ACC112 (cell line): ENCODE measurements around the gene ECHDC3.
"Not testable (repeated sequence)": the region's sequence is repeated elsewhere in the genome, so short reads cannot be mapped to it uniquely, and the experiment has no call there.

Experiments
- H2AFZ ChIP-seq: fragments of 200-600 bp; sonication (generic); one replicate; pipeline ENCODE4 v1.6.0; 2017; ENCODE audit warnings: antibody characterized with exemption, low read length; ENCODE audit not compliant: unreplicated experiment
- H3K27ac ChIP-seq: fragments of 200-600 bp; sonication (generic); 2 replicates; pipeline ENCODE4 v1.5.1; 2014; ENCODE audit warnings: low read depth, mild to moderate bottlenecking, antibody characterized with exemption, low read length, moderate library complexity
- H3K27me3 ChIP-seq: fragments of 200-600 bp; sonication (generic); 2 replicates; pipeline ENCODE4 v1.6.1; 2014; ENCODE audit warnings: mild to moderate bottlenecking, antibody characterized with exemption, low read length, moderate library complexity, mixed read lengths; ENCODE audit not compliant: insufficient read depth
- H3K36me3 ChIP-seq: fragments of 200-600 bp; sonication (generic); 2 replicates; pipeline ENCODE4 v1.6.1; 2016; ENCODE audit warnings: mild to moderate bottlenecking, antibody characterized with exemption, low read length, moderate library complexity, mixed read lengths; ENCODE audit not compliant: insufficient read depth
- H3K4me1 ChIP-seq: fragments of 200-600 bp; sonication (generic); one replicate; pipeline ENCODE4 v1.6.1; 2016; ENCODE audit warnings: low read length, mixed read lengths; ENCODE audit not compliant: insufficient read depth, unreplicated experiment, control insufficient read depth
- H3K4me3 ChIP-seq: fragments of 200-600 bp; sonication (generic); 2 replicates; pipeline ENCODE4 v1.5.1; 2014; ENCODE audit warnings: mild to moderate bottlenecking, low read depth, low read length
- H3K79me2 ChIP-seq: fragments of 200-600 bp; sonication (generic); one replicate; pipeline ENCODE4 v1.6.0; 2016; ENCODE audit warnings: low read length; ENCODE audit not compliant: control insufficient read depth, unreplicated experiment, insufficient read depth

ECHDC3 gene

DNA sequence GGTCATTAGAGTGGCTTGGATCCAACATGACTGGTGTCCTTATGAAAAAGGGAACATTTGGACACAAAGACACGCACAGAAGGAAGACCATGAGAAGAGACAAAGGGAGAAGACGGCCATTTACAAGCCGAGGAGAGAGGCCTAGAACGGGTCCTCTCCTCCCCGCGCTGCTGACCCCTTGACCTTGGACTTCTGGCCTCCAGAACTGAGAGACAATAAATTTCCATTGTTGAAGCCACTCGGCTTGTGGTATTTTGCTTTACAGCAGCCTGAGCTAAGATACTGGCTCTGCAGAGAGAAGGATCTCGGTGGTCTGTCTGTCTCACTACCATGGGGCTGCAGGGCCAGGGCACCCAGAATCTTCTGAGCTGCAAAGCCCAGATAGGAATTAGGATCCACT is 38.1 kb upstream of the ECHDC3 start:
- no peak overlapping the region for H2AFZ ChIP-seq

DNA sequence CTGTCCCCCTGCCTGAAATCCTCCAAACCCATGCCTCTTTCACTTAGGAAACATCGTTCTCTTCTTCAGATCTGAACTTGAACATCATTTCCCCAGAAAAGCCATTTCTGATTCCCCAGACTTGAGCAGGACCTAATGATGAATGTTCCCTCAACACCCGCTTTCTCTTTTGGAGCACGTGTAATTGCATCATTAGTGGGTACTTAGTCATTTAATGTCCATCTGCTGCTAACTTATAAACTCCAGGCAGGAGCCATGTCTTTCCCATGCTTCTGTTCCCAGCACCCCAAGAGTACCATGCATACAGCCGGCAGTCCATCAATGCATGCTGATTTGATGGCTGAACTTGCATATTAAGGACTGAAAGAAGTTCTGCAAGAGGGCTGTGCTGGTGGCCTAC is 36.5 kb upstream of the ECHDC3 start:
- Histone ChIP-seq H3K4me1 (no peaks in the 10 kb centered on the region), H3K27ac (no peak overlapping the region), H2AFZ (no peak overlapping the region), H3K36me3 (no peaks in the 10 kb centered on the region), H3K4me3 (no peak overlapping the region), H3K27me3 (peaks cover 4% of the 10 kb centered on the region; the same call in 1 of the 2 replicates), H3K79me2 (no peaks in the 10 kb centered on the region)

More for the DNA sequence above, 38.1 kb upstream of the ECHDC3 start:
- Histone ChIP-seq H3K36me3 (no peaks in the 10 kb centered on the region), H3K4me1 (no peaks in the 10 kb centered on the region), H3K27me3 (peaks cover 4% of the 10 kb centered on the region; the same call in 1 of the 2 replicates), H3K79me2 (no peaks in the 10 kb centered on the region), H3K4me3 (no peak overlapping the region), H3K27ac (no peak overlapping the region)

DNA sequence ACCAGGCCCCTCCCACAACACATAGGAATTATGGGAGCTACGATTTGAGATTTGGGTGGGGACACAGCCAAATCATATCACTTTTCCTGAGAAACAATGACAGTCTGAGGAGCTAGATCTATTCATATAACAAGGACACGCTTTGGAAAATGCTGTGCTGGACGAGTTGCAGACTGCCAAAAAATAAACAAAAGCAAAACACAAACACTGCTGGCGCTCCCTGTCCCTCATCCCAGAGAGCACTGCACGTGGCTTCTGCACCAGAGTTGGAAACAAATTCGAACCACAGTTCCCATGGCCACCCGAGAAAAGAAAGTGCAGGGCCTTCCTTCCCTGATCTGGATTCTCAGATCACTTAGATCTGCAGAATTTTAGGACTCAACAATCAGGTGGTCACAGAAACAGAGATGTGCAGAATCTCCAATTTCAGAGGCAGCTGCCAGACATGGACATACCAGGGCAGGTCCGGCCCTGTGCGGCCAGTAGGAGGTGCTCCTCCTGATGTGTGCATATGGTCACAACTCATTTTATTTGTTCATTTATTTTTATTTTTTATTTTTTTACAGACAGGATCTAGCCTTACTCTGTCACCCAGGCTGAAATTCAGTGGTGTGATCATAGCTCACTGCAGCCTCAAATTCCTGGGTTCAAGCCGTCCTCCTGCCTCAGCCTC is 35.2 kb upstream of the ECHDC3 start:
- no peaks in the 10 kb centered on the region for H3K79me2 ChIP-seq
- H3K4me1 ChIP-seq, result no peaks in the 10 kb centered on the region
- no peak overlapping the region for H3K27ac ChIP-seq
- H3K36me3 ChIP-seq, result no peaks in the 10 kb centered on the region
- peaks cover 4% of the 10 kb centered on the region; the same call in 1 of the 2 replicates for H3K27me3 ChIP-seq
- no peak overlapping the region for H3K4me3 ChIP-seq
- no peak overlapping the region for H2AFZ ChIP-seq

DNA sequence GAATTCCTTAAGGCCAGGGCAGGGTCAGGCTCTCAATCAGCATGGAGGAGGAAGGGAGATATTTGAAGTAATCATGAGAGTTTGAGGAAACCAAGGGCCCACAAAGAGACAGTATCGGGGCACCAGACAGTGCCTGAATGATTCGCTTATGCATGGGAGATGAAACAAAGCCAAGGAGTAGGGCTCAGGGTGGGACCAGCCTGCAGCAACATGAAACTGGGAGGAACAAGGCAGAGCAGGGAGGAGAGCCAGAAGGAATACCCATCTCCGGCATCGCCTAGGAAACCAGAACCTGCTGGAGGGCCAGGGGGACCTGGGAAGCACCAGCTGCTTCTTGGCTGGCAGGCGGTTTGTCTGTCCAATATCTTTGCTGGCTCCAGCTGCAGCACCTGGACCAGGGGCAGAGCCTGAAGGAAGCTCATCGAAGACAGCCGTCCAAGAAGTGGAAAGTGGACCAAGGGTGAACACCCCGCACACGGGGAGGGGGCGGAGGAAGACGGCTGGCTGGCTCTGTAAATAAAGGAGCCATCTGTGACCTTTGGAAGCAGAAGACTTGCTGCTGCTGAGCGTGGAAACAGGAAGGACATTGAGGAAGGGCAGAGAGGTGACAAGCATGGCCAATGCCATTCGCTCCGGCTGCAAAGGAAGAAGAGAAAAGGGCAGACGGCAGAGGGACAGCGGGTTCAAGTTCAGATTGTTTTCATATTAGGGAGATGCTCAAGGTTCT is 34.4 kb upstream of the ECHDC3 start:
- H3K79me2 ChIP-seq, result no peaks in the 10 kb centered on the region
- H2AFZ ChIP-seq, result no peak overlapping the region
- H3K4me3 ChIP-seq, result no peak overlapping the region
- no peak overlapping the region for H3K27ac ChIP-seq
- no peaks in the 10 kb centered on the region for H3K4me1 ChIP-seq
- no peaks in the 10 kb centered on the region for H3K36me3 ChIP-seq
- peaks cover 8% of the 10 kb centered on the region; the same call in 1 of the 2 replicates for H3K27me3 ChIP-seq

DNA sequence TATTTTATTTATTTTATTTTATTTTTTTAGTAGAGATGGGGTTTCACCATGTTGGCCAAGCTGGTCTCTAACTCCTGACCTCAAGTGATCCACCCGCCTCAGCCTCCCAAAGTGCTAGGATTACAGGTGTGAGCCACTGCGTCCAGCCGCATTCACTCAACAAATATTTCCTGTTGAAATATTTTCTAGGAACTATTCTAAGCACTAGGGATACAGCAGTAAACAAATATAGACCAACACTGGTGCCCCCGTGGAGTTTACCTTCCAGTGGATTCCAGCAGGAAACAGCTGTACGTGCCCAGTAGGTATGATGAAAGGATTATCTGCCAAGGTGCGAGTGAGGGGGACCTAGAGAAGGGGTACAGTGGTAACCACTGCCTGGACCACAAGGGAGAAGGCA is 33.4 kb upstream of the ECHDC3 start:
- not testable (repeated sequence) for H3K27ac ChIP-seq, H2AFZ ChIP-seq, H3K79me2 ChIP-seq, H3K36me3 ChIP-seq, H3K4me3 ChIP-seq, H3K4me1 ChIP-seq
- peaks cover 12% of the 10 kb centered on the region; the same call in 1 of the 2 replicates for H3K27me3 ChIP-seq

DNA sequence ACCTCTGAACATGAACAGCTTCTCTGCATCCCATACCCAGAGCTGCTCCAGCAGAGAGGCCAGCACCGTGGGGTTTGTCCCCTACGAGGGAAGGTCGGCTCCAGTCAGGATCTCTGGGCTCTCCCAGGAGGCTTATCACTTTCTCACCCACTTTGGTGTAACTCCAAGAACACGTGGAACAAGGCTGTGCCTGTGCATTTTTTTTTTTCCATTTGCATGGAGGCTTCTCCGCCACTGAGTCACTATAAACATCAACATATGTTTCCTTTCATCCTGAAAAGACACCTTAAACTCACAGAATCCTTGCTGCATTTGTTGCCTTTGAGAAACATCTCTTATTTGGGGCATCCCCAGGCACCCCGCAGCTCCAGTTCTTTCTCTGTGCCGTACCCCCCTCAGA is 29.4 kb upstream of the ECHDC3 start:
- peaks cover 20% of the 10 kb centered on the region; the same call in 1 of the 2 replicates for H3K27me3 ChIP-seq
- no peak overlapping the region for H2AFZ ChIP-seq
- no peak overlapping the region for H3K27ac ChIP-seq
- no peak overlapping the region for H3K4me3 ChIP-seq
- no peaks in the 10 kb centered on the region for H3K79me2 ChIP-seq
- H3K4me1 ChIP-seq, result no peaks in the 10 kb centered on the region
- H3K36me3 ChIP-seq, result no peaks in the 10 kb centered on the region

DNA sequence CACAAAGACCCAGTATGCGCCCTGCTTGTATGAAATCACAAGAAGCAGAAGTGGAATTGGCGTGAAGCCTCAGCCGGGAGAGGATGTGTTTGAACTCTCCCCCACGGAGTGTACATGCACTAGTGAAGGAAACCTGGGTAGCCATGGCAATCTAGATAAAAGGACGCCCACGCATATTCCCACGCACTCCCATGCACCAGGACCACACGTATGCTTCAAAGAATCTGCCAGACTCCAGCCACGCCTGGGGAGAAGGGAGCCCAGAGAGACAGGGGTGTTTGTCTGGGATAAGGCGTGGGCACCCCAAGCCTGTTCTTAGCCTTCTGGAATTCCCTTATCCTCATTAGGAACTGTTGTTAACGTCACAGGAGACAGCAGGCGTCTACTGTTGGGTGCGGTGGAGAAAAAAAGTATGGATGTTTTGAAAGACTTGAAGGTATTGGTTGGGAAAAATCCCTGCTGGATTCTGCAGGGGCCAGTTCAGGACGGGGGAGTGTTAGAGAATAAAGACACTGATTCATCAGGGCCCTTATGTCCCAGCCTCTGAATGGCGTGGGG is 28.9 kb upstream of the ECHDC3 start:
- H2AFZ ChIP-seq, result no peak overlapping the region
- no peak overlapping the region for H3K27ac ChIP-seq
- no peaks in the 10 kb centered on the region for H3K4me1 ChIP-seq
- peaks cover 18% of the 10 kb centered on the region; the same call in 1 of the 2 replicates for H3K27me3 ChIP-seq
- no peaks in the 10 kb centered on the region for H3K79me2 ChIP-seq
- H3K36me3 ChIP-seq, result no peaks in the 10 kb centered on the region
- no peak overlapping the region for H3K4me3 ChIP-seq

DNA sequence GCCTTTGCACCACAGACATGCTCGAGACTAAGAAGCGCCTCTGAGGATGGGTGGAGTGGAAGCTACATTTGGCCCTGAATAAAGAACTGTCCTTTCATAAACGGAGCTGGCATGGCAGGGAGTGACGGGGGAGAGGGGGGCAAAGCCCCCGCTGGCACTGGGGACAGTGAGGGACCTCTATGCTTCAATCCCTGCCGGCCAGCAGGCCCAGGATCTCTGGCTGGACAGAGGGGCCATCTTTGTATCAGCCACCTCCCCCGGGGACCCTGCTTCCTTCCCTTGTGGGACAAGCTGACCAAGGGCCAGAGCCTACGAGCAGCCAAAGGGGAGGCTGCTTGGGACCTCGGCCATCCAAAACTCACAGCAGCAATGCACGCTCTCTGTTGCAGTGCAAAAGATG is 28.2 kb upstream of the ECHDC3 start:
- H3K79me2 ChIP-seq, result no peaks in the 10 kb centered on the region
- no peak overlapping the region for H3K4me3 ChIP-seq
- H3K36me3 ChIP-seq, result no peaks in the 10 kb centered on the region
- no peak overlapping the region for H2AFZ ChIP-seq
- no peak overlapping the region for H3K27ac ChIP-seq
- H3K4me1 ChIP-seq, result no peaks in the 10 kb centered on the region
- H3K27me3 ChIP-seq, result peaks cover 18% of the 10 kb centered on the region; the same call in 1 of the 2 replicates

DNA sequence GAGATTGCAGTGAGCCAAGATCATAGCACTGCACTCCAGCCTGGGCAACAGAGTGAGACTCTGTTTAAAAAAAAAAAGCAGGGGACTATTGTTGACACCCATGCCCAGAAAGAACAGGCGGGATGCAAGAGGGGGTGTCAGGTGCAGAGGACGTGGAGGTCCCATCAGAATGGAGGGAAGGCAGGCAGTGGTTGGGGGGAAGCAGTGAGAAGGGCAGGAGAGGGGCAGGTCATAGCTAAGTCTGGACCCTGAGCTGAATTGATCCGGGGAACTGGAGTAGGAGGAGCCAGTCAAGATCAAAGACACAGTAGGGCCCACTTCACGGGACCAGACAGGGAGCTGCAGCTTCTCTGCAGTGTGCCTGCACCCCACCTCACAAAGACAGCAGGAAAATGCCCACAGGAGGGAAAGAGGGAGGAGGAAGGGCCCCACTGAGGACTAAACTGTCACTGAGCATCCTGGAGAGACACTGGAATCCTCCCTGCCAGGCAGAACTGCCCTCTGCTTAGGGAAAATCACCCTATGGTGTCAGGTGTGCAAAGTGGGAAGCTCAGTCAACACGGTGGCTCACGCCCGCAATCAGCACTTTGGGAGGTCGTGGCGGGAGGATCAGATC is 27.3 kb upstream of the ECHDC3 start:
- Histone ChIP-seq H3K27me3 (peaks cover 18% of the 10 kb centered on the region; the same call in 1 of the 2 replicates), H3K79me2 (no peaks in the 10 kb centered on the region), H3K27ac (no peak overlapping the region), H2AFZ (no peak overlapping the region), H3K4me3 (no peak overlapping the region), H3K4me1 (no peaks in the 10 kb centered on the region), H3K36me3 (no peaks in the 10 kb centered on the region)

DNA sequence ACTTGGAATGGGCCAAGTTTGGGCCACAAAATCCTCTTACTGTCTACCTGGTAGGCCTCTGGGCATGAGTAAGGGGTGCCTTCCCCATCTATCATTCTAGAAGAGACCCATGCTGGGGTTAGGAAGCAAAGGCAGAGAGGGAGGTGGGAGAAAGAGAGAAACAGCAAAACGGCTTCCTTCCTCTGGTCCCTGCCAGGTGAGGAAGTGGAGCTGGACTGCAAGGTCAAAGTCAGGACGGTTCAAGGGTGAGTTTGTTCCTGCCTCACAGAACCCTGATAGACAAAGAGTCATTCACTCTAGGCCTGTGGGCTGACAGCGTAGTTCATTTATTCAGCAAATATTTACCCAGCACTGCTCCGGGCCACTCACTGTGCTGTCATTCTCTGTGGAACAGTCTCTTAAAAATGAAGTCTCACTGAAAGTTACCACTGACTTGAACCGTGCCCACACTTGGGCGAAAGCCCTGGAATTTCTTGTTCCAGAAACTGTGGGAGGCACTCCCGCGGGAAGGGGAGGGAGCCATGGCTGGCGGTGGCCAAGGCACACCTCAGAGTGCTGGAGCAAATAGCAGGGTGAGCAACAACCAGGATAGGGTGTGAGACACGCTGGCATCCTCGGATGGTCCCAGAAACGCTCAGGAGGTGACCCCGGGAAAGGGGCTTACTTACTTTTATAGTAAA is 26.2 kb upstream of the ECHDC3 start:
- Histone ChIP-seq H3K4me3 (no peak overlapping the region), H2AFZ (no peak overlapping the region), H3K27me3 (peaks cover 18% of the 10 kb centered on the region; the same call in 1 of the 2 replicates), H3K27ac (no peak overlapping the region), H3K79me2 (no peaks in the 10 kb centered on the region), H3K36me3 (no peaks in the 10 kb centered on the region), H3K4me1 (no peaks in the 10 kb centered on the region)
